K562 (cell line): ENCODE results near the gene GUK1. TPM values are rescaled to one million over a fixed set of nuclear protein-coding genes. Genes with fewer than 3 reads are reported as not detected.

Experiments used
- BMI1 ChIP-seq: fragments of 150-350 bp; IDR thresholded peaks from 2 replicates; pipeline ENCODE4 v1.6.1; 2014; ENCODE audit warnings: low read length
- CC2D1A ChIP-seq: fragments of 450-650 bp; IDR thresholded peaks from 2 replicates; pipeline ENCODE4 v1.6.1; 2017; ENCODE audit warnings: mild to moderate bottlenecking
- DACH1 ChIP-seq: fragments of 450-650 bp; IDR thresholded peaks from 2 replicates; pipeline ENCODE4 v1.6.1; 2018; ENCODE audit not compliant: partially characterized antibody
- ELF4 ChIP-seq: fragments of 450-650 bp; formaldehyde crosslinking; IDR thresholded peaks from 2 replicates; pipeline ENCODE4 v1.4.0; 2022; ENCODE audit warnings: missing genetic modification characterization
- MCM2 ChIP-seq: fragments of 450-650 bp; IDR thresholded peaks from 2 replicates; pipeline ENCODE4 v1.6.1; 2017; ENCODE audit warnings: low read depth, mild to moderate bottlenecking
- SOX6 ChIP-seq: fragments of 450-650 bp; IDR thresholded peaks from 2 replicates; pipeline ENCODE4 v1.6.1; 2014; ENCODE audit warnings: mild to moderate bottlenecking
- SRF ChIP-seq, 2 experiments: fragments of 250-450, 450-650 bp in 1 of 2; sonication (Bioruptor Pico) in 1 of 2; sonication (generic) in 1 of 2; formaldehyde crosslinking; IDR thresholded peaks; 2 replicates each; pipeline versions ENCODE4 v1.5.0 to v1.5.1; 2020 to 2022; ENCODE audit warnings: mild to moderate bottlenecking in 1 of 2, missing genetic modification reagents in 1 of 2
- SRSF1 ChIP-seq: fragments of 200-400 bp; formaldehyde crosslinking; IDR thresholded peaks from 2 replicates; pipeline ENCODE4 v1.6.1; 2017; ENCODE audit warnings: mild to moderate bottlenecking, low read depth, low read length, moderate library complexity
- TRIM28 ChIP-seq: fragments of 450-650 bp; IDR thresholded peaks from 2 replicates; pipeline ENCODE4 v1.6.1; 2017
- ZNF717 ChIP-seq: fragments of 250-450 bp; sonication (Bioruptor Pico); IDR thresholded peaks from 2 replicates; pipeline ENCODE4 v1.5.0; 2021
- polyA plus RNA-seq, 8 experiments: library from polyadenylated mRNA; depleted of rRNA in 4 of 8; stranded (reverse) in 5 of 8; unstranded in 3 of 8; fragments of >200 nt; fragmentation: Nextera tagmentation in 2 of 8; fragmentation: Illumina TruSeq in 1 of 8; extraction: Ambion mirVana in 2 of 8; extraction: Trizol in 1 of 8; gene quantifications; 2 replicates each; pipeline versions ENCODE4 v1.2.1 to v1.2.3, GENCODE V29; 2011 to 2014; ENCODE audit warnings: inconsistent platforms in 1 of 8, missing spikeins in 1 of 8
- total RNA-seq, 7 experiments: library from RNA; depleted of rRNA in 6 of 7; stranded (reverse); fragments of >200 nt in 6 of 7; fragmentation: Illumina TruSeq in 2 of 7; extraction: Trizol in 2 of 7; gene quantifications; 2 replicates each; pipeline versions ENCODE4 v1.2.1 to v1.2.3, GENCODE V29; 2011 to 2021; ENCODE audit warnings: low replicate concordance in 1 of 7
- TF ChIP-seq, protein P1 (sequence below): fragments of 250-450 bp; sonication (Bioruptor Pico); IDR thresholded peaks from 2 replicates; pipeline ENCODE4 v1.5.0; 2020; ENCODE audit warnings: mild to moderate bottlenecking, borderline replicate concordance
- TF ChIP-seq, protein P2 (sequence below), 2 experiments: fragments of 450-650 bp in 1 of 2; sonication (generic) in 1 of 2; formaldehyde crosslinking in 1 of 2; IDR thresholded peaks; 2 replicates each; pipeline versions ENCODE4 v1.7.1 to v1.9.0; 2016 to 2022; ENCODE audit warnings: inconsistent platforms in 1 of 2, mild to moderate bottlenecking in 1 of 2, missing genetic modification reagents in 1 of 2
- TF ChIP-seq, protein P3 (sequence below), 2 experiments: IDR thresholded peaks; 2 replicates each; pipeline ENCODE4 v1.6.1; 2012; ENCODE audit warnings: improper control_type of control experiment in 2 of 2, low read depth in 2 of 2, low read length in 2 of 2, borderline replicate concordance in 1 of 2

Gene GUK1
- total and polyA plus RNA-seq, 9 of the 15 experiments (the other 6 are each of a cell fraction or from before 2014, with no cell fraction given): 7.0 to 331 (median 132) TPM

DNA sequence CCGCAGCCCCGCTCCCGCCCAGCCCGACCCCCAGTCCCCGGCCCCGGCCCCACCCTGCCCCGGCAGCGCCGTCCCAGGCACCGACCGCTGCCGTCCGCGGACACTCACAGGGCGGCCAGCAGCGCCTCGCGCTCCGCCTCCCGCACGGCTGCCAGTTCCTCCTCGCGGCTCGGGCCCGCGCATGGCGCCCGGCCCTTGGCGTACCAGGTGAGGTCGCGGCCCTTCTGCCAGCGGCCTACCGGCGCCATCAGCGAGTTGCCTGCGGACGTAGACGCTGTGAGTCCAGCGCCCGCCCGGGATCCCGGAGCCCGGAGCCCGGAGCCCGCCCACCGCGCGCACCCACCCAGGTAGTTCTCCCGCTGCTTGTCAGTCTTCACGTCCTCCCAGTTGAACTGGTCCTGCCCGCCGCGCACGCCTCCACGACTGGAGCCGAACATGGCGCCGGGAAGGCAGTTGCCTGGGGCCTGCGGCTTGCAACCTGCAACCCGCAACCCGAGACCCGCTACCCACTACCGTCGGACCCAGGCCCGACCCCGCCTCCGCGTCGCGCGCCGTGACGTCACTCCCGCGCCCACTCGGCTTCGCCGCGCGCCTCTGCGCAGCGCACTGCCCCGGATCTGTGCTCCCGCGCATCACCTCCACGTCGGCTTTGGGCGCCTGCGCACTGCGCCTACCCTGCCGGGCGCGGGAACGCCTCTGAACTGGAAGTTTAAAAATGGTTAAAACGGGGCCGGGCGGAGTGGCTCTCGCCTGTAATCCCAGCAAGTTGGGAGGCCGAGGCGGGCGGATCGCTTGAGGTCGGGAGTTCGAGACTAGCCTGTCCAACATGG, 37.1 kb upstream of the GUK1 start, which contains the start of gene C1orf35 (continued):
- TF ChIP-seq, protein P1, sequence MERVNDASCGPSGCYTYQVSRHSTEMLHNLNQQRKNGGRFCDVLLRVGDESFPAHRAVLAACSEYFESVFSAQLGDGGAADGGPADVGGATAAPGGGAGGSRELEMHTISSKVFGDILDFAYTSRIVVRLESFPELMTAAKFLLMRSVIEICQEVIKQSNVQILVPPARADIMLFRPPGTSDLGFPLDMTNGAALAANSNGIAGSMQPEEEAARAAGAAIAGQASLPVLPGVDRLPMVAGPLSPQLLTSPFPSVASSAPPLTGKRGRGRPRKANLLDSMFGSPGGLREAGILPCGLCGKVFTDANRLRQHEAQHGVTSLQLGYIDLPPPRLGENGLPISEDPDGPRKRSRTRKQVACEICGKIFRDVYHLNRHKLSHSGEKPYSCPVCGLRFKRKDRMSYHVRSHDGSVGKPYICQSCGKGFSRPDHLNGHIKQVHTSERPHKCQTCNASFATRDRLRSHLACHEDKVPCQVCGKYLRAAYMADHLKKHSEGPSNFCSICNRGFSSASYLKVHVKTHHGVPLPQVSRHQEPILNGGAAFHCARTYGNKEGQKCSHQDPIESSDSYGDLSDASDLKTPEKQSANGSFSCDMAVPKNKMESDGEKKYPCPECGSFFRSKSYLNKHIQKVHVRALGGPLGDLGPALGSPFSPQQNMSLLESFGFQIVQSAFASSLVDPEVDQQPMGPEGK (CRISPR knock-in tag): no peak
- TF ChIP-seq CC2D1A (no peak), ZNF717 (CRISPR knock-in tag) (no peak), TRIM28 (no peak), ELF4 (CRISPR knock-in tag) (peak; percentile 17; the same call in 1 of the 2 replicates), BMI1 (no peak), SRF (CRISPR knock-in tag; IDR thresholded peaks at IDR 0.05) (no peak), MCM2 (no peak), SRSF1 (0 out of 2 replicates have a peak, but pooled peaks have one; percentile 43), DACH1 (peak; percentile 11), SOX6 (no peak)
- TF ChIP-seq, protein P2, sequence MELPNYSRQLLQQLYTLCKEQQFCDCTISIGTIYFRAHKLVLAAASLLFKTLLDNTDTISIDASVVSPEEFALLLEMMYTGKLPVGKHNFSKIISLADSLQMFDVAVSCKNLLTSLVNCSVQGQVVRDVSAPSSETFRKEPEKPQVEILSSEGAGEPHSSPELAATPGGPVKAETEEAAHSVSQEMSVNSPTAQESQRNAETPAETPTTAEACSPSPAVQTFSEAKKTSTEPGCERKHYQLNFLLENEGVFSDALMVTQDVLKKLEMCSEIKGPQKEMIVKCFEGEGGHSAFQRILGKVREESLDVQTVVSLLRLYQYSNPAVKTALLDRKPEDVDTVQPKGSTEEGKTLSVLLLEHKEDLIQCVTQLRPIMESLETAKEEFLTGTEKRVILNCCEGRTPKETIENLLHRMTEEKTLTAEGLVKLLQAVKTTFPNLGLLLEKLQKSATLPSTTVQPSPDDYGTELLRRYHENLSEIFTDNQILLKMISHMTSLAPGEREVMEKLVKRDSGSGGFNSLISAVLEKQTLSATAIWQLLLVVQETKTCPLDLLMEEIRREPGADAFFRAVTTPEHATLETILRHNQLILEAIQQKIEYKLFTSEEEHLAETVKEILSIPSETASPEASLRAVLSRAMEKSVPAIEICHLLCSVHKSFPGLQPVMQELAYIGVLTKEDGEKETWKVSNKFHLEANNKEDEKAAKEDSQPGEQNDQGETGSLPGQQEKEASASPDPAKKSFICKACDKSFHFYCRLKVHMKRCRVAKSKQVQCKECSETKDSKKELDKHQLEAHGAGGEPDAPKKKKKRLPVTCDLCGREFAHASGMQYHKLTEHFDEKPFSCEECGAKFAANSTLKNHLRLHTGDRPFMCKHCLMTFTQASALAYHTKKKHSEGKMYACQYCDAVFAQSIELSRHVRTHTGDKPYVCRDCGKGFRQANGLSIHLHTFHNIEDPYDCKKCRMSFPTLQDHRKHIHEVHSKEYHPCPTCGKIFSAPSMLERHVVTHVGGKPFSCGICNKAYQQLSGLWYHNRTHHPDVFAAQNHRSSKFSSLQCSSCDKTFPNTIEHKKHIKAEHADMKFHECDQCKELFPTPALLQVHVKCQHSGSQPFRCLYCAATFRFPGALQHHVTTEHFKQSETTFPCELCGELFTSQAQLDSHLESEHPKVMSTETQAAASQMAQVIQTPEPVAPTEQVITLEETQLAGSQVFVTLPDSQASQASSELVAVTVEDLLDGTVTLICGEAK (IDR thresholded peaks at IDR 0.05): no peak
- TF ChIP-seq, protein P2 (CRISPR knock-in tag; IDR thresholded peaks at IDR 0.05): no peak
- TF ChIP-seq, protein P3, sequence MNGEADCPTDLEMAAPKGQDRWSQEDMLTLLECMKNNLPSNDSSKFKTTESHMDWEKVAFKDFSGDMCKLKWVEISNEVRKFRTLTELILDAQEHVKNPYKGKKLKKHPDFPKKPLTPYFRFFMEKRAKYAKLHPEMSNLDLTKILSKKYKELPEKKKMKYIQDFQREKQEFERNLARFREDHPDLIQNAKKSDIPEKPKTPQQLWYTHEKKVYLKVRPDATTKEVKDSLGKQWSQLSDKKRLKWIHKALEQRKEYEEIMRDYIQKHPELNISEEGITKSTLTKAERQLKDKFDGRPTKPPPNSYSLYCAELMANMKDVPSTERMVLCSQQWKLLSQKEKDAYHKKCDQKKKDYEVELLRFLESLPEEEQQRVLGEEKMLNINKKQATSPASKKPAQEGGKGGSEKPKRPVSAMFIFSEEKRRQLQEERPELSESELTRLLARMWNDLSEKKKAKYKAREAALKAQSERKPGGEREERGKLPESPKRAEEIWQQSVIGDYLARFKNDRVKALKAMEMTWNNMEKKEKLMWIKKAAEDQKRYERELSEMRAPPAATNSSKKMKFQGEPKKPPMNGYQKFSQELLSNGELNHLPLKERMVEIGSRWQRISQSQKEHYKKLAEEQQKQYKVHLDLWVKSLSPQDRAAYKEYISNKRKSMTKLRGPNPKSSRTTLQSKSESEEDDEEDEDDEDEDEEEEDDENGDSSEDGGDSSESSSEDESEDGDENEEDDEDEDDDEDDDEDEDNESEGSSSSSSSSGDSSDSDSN (IDR thresholded peaks at IDR 0.05; ENCODE audit: borderline replicate concordance in 1 of 2, low read depth in 2 of 2, low read length in 2 of 2): 0 out of 4 replicates have a peak, but pooled peaks of 1 of the 2 experiments have one; percentile 62
